Astrocyte of the hippocampus (primary cell): ENCODE measurements around the gene LRRC8C.

Experiments used
- DNase-seq: peaks from one replicate; pipeline ENCODE4 v3.0.0; 2011; ENCODE audit warnings: low read depth, low spot score

The LRRC8C gene

DNA sequence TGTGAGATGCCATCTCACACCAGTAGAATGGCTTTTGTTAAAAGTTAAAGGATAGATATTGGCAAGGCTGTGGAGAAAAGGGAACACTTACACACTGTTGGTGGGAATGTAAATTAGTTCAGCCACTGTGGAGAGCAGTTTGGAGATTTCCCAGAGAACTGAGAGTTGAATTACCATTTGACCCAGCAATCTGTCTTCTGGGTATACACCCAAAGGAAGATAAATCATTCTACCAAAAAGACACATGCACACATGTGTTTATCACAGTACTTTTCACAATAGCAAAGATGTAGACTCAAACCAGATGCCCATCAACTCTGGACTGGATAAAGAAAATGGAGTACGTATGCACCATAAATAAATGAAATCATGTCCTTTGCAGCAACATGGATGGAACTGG lies 99.3 kb downstream of the LRRC8C start:
- no peak for DNase-seq

- no peak for DNase-seq
These were observed 99.8 kb downstream of the LRRC8C start for GRCh38 chr1:89732643-89733222.

GRCh38 chr1:89733748-89734147 lies 100.8 kb downstream of the LRRC8C start:
- DNase-seq: no peak

DNA sequence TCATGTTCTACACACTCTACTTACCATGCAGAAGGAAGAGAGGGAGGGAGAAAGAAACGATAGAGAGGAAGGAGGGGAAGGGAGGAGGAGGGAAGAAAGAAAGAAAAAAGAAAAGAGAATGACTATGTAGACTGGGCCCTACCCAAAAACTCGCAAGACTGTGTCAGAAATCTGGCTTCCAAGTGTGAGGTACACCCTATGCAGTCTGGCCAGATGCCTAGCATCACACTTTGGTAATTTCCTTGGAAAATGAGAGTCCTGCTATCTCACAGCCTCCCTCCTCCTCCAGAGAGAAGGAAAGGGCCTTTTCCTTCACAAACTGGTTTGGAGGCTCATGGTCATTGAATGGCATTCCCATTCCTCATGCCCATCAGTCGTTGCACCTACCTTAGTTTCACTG lies 101.5 kb downstream of the LRRC8C start:
- DNase-seq: no peak

DNA sequence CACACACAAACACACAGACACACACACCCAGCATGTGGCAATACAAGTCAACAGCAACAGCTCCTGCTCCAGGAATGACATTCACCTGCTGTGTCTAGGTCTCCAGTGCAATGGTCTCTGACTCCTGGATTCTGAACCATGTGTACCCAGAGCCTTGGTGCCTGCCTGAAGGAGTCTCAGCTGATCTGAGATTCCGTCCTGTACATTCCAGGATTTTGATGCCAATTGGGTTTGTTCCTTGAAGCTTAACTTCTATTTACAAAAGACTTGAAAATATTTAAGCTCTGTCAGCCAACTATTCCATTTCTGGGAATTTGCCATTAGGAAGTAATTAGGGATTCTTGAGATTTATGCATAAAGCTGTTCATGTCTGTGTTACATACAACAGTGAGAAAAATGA lies 102.6 kb downstream of the LRRC8C start:
- DNase-seq: peak; percentile 47

DNA sequence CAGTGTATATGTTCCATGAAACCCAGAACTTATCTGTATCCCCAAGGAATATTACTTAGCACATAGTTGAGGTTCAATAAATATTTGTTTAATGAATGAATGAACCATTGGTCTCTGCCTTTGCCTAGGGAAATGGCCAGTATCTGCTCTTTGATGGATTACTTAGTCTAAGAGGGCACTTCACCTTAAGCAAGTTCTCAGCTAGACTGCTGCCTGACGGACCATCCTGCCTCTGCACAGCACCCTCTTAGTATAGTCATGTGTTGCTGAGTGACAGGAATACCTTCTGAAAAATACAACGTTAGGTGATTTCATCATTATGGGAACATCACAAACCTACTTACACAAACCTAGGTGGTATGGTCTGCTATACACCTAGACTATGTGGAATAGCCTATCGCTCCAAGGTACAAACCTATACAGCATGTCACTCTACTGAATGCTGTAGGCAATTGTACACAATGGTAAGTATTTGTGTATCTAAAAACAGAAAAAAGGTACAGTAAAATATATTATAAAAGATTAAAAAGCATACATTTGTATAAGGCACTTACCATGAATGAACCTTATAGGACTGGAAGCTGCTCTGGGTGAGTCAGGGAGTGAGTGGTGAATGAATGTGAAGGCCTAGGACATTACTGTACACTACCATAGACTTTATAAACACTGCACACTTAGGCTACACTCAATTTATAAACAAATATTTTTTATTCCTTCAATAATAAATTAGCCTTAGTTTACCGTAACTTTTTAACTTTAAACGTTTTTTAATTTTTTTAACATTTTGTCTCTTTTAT lies 104.2 kb downstream of the LRRC8C start:
- DNase-seq: no peak

- no peak for DNase-seq
These were observed 105.1 kb downstream of the LRRC8C start for GRCh38 chr1:89737985-89738510.

DNA sequence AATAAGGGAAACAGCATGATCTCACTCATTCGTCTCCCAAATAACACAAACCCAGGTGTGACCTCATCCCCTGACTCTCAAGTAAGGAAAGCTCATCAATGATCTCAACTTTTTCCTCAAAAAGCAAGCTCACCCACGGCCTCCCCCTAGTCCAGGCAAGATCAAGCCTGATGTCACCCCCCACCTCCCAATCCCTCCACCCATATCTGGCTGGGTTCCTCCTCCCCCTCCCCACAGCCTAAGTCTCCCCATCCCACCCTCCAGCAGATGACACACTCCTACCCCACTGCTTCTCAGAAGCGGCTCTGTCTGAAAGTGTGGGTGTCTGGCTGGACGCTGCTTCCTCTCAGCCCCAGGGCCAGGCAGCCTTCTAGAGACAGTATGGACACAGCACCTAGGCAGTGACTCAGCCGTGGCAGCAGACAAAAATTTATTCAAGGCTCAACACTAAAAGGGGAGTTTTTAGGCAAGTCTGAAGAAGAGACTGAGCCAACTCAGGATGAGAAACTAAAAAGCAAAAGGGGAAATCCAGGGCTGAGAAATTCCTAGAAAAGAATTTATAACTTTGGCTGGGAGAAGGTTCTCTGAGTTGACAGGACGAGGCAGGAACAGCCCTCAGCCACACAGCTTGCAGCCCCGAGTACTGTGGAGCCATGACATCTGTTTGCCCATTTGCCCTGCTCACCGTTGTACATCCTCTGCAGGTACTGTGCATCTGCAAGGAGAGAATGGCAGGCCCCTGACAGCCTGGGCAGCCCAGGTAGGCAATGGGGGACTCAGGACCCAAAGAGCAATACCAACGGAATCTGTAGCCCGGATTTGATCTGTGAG lies 106.3 kb downstream of the LRRC8C start:
- peak; percentile 63 for DNase-seq

DNA sequence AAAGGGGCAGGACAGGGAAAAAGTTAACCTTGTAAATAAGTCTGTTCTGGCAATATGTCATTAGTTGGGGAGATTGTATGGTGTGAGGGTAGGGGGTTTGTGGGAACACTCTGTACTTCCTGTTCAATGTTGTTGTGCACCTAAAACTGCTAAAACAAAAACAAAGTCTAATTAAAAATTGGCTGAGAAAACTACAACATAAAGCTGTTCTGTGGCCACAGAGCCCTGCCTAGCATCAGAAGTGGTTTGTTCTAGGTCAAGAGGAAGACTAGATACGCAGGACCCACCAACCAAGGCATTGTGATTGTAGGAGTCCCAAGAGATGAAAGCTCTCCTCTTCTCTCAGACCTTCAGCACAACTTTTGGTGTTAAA lies 106.9 kb downstream of the LRRC8C start:
- no peak for DNase-seq

DNA sequence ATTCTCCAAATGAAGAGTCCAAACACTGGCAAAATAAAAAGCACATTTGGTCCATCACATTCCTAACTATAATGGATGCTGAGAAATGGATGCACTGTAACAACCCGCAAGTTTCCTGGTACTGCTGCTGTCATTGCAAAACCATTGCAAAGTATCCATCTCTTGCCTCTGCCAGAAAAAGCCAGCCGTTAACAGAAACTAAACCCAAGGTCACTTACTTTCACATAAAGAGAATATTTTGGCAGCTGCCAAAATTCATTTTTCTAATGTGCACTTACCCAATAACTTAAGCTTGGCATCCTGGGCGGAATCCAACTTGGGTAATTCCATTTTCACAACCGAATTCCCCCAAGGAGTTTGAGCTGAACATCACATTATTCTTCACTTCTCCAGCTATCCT lies 110.9 kb downstream of the LRRC8C start:
- no peak for DNase-seq

DNA sequence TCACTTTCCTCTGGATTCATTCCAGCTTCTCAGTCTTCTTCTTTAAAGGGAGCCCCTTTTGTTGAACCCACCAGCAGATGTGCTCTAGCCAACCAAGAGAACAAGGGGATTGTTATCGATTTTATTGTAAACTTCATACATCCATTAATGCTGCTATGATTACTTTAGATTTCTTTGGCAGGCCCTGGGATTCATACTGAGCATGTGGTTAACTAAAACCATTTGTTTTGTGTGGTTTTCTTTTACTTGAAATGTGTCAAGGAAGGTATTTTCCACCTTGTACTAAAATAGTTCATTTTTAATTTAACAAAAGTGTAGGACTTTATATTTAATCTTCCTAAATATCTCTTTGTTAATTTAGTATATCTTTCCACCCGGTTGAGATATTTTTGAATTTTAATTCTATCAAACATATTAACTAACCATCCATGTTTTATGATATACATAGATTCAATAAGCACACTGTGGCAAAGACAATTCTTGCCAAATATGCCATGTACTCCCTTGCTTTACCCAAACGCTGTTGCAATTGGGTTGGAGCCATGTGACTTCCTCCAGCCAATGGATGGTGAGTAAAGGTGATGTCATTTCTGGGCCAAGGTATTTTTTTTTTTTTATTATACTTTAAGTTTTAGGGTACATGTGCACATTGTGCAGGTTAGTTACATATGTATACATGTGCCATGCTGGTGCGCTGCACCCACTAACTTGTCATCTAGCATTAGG lies 113.7 kb downstream of the LRRC8C start:
- no peak for DNase-seq

GRCh38 chr1:89753761-89754160 lies 120.8 kb downstream of the LRRC8C start:
- no peak for DNase-seq

- DNase-seq: no peak
These were observed 121.6 kb downstream of the LRRC8C start for GRCh38 chr1:89754518-89754917.

- no peak for DNase-seq
These were observed 122.7 kb downstream of the LRRC8C start for GRCh38 chr1:89755591-89755990.

GRCh38 chr1:89757532-89757931 lies 124.6 kb downstream of the LRRC8C start:
- no peak for DNase-seq

DNA sequence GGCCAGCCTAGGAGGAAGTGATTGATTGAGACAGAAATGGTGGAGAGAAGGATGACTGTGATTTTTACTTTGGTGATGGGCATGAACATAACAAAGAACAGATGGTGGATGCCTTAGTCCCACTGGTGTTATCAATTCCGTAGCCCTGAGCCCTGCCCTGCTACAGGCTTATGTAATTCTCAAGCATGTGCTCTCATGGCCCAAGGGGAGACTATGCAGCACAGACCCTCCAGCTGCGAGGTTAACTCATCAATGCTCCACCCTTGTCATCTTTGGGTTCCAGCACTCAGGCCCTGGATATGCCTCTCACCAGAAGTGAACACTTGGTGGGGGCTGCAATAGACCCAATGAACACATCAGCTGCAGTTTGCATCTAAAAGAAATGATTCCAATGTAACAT lies 125.2 kb downstream of the LRRC8C start:
- DNase-seq: no peak

DNA sequence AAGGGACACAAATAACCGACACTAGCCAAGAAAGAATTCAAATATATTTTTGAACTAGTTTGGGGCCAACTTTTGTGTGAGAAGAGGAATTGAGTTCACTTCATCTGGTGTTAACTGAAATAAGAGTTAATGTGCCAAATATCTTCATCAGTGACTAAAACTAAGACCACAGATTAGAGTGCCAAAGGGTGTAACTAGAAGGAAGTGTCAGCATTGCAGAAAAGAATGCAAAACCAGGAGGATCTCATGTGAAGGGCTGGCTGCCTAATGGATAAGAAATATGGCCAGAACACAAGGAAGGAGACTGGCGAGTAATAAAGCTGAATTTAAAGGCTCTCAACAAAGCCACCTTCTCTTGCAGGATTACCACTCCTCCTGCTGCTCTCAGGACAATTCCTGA lies 126.1 kb downstream of the LRRC8C start:
- DNase-seq: no peak

DNA sequence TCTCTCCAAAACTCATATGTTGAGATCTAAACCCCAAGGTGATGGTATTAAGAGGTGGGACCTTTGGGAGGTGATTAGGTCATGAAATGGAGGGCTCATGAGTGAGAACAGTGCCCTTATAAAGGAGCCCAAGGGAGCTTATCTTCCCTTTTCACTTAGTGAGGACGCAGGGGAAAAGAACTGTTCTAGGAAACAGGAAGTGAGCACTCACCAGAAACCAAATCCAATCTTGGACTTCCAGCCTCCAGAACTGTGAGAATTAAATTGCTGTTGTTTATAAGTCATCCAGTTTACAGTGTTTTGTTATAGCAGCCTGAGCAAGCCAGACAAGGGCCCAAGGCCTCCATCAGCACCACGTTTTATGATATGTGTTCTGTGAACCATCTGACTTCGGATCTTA lies 127.6 kb downstream of the LRRC8C start:
- DNase-seq: no peak

DNA sequence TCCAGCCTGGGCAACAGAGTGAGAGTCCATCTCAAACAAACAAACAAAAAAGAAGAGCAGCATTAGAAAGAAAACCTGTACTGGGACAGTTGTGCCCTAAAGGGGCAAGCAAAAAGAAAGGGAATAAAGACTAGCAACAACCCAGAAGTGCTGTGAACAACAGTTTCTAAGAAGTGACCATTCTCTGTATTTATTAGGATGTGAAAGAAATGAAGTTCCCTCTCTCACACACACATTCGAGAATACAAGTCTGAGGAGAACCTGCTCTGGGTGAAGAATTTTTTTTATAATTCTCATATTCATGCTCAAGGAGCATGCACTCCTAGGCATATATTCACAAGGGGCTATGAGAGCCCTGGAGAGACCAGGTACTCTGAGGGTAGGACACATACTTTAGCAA lies 128.4 kb downstream of the LRRC8C start:
- no peak for DNase-seq

GRCh38 chr1:89761901-89762300 lies 129.0 kb downstream of the LRRC8C start:
- no peak for DNase-seq

DNA sequence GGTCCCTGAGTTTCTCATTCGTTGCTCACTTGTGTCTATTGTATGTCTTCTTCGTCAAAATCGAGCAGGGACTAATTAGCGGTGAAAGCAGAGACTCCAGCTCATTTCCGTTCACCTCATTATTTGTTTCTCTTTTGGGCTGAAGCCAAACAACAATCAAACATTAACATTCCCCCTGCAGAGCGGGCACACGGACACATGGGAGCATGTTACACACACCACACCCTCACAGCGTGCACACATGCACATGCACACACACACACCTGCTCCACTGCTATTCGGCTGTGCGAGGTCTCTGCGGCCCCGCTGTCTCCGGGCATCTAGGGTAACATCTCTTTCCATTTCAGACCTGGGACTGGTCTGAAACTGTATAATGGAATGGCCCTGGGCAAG lies 129.5 kb downstream of the LRRC8C start:
- DNase-seq: no peak
